ENCODE results near the gene HDAC4.

DNA sequence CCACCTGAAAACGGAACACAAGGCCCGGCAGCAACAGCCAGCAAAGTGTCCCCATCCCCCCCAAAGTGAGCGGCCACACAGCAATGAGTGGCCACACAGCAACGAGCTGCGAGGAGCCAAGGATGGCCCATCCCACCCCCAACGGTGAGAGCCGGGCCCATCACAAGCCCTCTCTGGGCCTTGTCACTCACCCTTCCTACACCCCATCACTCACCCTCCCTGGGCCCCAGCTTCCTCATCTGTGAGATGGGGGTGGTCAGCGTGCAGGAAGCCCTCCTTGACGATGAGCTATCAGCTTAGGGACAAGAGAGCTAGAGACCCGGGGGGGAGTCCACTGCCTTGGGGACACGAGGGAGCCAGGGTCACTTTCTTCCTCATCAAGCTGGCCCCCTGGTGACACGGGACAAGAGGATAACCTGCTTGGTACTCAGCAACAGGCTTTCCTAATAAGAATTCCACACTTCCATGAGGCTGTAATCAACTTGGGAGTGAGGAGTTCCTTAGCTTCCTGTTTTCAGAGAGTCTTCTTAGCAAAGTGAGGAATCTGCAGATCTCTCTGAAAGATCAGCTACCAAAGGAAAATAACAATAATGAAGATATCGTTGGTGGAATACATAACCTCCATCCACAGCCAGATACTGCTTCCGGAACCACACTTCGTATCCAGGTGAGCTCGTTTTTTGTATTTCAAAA, 92.8 kb downstream of the HDAC4 start:
- TF ChIP-seq, protein P1, sequence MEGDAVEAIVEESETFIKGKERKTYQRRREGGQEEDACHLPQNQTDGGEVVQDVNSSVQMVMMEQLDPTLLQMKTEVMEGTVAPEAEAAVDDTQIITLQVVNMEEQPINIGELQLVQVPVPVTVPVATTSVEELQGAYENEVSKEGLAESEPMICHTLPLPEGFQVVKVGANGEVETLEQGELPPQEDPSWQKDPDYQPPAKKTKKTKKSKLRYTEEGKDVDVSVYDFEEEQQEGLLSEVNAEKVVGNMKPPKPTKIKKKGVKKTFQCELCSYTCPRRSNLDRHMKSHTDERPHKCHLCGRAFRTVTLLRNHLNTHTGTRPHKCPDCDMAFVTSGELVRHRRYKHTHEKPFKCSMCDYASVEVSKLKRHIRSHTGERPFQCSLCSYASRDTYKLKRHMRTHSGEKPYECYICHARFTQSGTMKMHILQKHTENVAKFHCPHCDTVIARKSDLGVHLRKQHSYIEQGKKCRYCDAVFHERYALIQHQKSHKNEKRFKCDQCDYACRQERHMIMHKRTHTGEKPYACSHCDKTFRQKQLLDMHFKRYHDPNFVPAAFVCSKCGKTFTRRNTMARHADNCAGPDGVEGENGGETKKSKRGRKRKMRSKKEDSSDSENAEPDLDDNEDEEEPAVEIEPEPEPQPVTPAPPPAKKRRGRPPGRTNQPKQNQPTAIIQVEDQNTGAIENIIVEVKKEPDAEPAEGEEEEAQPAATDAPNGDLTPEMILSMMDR (IDR thresholded peaks at IDR 0.05): no peak
- no peak for TF ChIP-seq POLR2A (IDR thresholded peaks at IDR 0.05)
